NCI-H2196 (cell line): ENCODE measurements around the gene MRPL44.
"Not testable (repeated sequence)": the region's sequence is repeated elsewhere in the genome, so short reads cannot be mapped to it uniquely, and the experiment has no call there.

Experiments used
- DNase-seq: peaks from one replicate; lab custom pipeline; 2025; ENCODE audit not compliant: unreplicated experiment; lab: John Stamatoyannopoulos, UW

Gene MRPL44

DNA sequence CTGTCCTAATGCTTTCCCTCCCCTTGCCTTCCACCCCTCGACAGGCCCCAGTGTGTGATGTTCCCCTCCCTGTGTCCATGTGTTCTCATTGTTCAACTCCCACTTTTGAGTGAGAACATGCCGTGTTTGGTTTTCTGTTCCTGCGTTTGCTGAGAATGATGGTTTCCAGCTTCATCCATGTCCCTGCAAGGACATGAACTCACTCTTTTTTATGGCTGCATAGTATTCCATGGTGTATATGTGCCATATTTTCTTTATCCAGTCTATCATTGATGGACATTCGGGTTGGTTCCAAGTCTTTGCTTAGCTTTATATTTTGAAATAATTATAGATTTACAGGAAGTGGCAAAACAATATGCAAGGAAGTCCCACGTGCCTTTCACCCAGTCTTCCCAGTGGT lies 43.4 kb downstream of the MRPL44 start:
- DNase-seq = not testable (repeated sequence)

DNA sequence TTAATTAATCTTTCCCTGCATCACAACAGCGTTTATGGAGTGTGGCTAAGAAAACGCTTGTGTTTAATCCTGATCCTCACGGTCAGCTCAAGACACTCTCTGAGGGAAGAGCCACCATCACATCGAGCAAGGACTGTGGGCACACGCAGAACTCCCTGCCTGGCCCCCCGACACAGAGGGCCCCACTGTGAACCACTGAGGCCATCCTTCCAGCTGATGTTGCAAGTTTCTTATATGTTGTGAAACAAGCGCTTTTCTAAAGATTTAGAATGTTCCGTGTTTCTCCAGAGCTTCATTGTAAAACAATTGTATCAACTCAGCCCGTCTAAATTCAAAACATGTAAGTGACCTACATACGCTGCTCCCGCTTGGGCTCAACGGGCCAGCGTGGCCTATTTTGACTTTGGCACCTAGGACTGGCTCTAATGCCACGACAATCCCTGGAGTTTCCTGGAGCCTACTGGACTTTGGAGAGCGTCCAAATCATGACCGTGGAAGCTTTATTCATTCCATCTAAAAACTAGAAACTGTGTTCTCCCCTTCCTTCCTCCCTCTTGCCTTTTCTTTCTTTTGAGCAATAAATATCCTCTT lies 46.9 kb downstream of the MRPL44 start:
- DNase-seq = no peak

DNA sequence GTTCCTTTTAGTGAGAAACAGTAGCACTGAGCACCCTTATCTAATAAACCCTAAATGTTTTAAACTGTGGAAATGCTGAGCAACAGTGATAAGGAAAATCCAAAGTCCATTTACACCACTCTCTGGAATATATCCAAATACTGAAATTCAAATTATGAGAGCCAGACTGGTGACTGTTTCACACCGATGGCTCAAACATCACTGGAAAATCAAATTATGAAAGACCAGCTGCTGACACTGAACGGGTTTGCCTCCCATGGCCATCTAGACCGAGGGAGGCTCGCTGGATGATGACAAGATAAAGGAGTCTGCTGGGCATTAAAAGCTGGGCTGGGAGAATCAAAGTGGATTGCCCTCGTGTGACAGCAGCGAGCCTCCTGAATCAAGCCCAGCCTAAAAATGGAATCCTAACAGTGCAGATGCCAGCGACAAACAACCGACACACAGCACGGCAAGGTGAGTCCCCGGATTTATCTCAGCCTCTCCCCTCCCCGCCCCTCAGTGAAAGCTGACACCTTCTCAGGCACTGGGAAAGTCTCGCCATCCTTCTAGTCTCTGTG lies 51.5 kb downstream of the MRPL44 start:
- no peak for DNase-seq

DNA sequence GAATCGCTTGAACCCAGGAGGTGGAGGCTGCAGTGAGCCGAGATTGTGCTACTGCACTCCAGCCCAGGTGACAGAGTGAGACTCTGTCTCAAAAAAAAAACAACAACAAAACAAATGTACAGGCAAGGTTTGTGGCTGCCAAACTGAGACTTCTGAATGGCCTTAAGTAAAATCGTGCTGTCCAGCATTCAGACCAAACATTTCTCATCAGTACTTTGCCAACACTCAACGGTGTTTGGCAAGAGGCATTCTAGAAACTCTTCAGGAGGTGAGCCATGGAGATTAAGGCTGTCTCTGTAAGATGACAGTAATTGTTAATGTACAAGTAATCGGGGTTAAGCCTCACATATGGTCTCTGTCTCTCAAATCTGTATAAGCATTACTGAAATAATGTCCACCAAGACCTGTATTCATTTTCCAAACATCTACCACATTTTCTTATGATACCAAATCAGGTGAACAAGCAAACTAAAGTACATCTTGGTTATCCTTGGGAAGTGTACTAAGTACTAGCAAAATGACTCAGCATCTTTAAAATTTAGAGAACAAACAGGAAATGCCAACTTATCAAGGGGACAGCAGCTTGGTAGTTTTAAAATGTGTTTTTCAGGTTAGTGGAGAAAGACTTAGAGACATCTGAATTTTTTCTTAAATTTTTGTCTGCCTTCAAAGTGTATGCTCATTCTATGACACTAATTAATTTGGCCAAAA lies 52.5 kb downstream of the MRPL44 start:
- no peak for DNase-seq

- no peak for DNase-seq
Measured at GRCh38 chr2:224011837-224012236, 54.6 kb downstream of the MRPL44 start.

GRCh38 chr2:224014336-224014735 lies 57.1 kb downstream of the MRPL44 start:
- no peak for DNase-seq

DNA sequence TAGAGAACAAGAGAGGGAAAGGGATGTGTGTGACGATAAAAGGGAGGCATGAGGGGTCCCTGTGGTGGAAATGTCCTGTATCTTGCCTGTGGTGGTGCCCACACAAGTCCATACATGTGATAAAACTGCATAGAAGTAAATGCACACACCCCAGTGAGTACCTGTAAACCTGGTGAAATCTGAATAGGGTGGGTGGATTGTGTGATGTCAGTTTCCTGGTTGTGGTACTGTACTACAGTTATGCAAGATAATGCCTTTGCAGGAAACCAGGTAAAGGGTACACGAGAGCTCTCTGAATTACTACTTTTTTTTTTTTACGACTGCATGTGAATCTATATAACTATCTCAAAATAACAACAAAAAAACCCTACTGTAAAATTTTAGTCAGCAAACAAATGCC lies 59.7 kb downstream of the MRPL44 start:
- DNase-seq = no peak
